HG03378 (cell line): ENCODE measurements around the gene PCNX3.
"Not testable (repeated sequence)": the region's sequence is repeated elsewhere in the genome, so short reads cannot be mapped to it uniquely, and the experiment has no call there.

Experiments
- ATAC-seq: cut with Tn5 transposase; IDR thresholded peaks from one replicate; pipeline ENCODE4 v1.9.1; 2021; ENCODE audit warnings: mild to moderate bottlenecking, moderate library complexity; ENCODE audit not compliant: unreplicated experiment

The PCNX3 gene

GRCh38 chr11:65637032-65637557 is 21.5 kb downstream of the PCNX3 start:
- ATAC-seq: no peak

DNA sequence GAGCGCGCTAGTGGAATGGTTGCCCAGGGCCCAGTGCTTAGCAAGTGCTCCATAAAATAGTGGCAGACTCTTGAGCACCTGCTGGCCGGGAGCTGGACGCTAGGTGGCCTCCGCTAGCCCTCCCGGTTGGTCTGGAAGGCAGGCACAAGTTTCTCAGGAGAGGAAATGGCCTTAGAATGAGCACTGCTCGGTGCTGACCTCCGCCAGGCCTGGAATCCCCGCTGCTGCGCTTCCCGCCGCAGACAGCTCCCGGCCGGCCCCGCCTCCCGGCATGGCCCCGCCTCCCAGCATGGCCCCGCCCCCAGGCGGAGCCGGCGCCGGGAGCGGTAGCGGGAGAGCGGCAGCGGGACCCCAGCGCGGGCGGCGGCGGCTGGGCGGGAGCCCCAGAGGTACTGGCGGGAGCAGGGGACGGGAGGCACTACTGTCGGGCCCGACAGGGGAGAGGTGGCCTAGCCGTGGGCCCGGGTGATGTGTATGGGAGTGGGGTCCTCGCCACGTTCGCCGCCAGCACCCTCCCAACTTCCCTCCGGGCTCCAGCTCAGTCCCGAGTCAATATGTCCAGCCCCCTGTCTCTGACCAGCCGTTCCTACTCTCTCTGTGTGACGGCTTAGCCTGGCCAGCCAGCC is 22.3 kb downstream of the PCNX3 start, which contains the start of gene SIPA1:
TSS of gene SIPA1 (plus strand) at position 308 of the 626 bp plus-strand sequence. CDS start 2,821 bp downstream, outside the sequence.
- no peak for ATAC-seq

DNA sequence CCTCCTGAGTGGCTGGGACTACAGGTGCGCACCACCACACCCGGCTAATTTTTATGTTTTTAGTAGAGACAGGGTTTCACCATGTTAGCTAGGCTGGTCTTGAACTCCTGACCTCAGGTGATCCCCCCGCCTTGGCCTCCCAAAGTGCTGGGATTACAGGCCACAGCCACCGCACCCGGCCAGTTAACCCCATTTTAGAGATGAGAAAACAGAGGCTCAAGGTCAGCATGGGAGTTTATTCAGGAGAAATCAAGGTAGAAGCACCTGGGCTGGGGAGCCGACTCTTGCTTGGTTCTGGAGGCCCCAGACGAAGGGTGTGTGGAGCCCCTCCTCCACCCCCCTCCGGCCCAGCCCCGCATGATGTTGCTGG is 23.6 kb downstream of the PCNX3 start:
- ATAC-seq: not testable (repeated sequence)

GRCh38 chr11:65639623-65640482 is 24.3 kb downstream of the PCNX3 start:
- ATAC-seq: no peak

DNA sequence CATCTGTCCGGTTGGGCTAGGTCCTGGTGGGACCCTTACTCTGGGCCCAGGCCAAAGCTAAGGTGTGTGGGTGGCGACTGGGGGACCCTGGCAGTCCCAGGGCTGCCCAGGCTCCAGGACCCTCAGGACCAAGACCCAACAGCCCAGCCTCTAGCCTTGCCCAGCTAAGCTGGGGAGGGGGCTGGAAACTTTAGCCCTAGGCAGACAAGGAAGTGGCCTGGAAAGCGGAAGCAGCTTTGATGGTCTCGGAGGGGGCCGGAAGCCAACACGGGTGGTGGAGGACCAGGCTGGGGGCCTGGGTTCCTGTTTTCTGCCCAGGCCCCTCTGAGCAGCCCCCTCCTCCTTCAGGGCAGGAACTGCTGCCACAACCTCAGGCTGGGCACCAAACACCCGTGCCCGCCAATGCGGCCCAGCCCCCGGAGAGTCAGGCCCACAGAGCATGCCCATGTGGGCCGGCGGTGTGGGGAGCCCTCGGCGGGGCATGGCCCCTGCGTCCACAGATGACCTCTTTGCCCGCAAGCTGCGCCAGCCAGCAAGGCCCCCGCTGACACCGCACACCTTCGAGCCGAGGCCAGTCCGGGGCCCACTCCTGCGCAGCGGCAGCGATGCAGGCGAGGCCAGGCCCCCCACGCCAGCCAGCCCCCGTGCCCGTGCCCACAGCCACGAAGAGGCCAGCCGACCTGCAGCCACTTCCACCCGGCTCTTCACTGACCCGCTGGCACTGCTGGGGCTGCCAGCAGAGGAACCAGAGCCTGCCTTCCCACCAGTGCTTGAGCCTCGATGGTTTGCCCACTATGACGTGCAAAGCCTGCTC is 25.1 kb downstream of the PCNX3 start:
- ATAC-seq: no peak

DNA sequence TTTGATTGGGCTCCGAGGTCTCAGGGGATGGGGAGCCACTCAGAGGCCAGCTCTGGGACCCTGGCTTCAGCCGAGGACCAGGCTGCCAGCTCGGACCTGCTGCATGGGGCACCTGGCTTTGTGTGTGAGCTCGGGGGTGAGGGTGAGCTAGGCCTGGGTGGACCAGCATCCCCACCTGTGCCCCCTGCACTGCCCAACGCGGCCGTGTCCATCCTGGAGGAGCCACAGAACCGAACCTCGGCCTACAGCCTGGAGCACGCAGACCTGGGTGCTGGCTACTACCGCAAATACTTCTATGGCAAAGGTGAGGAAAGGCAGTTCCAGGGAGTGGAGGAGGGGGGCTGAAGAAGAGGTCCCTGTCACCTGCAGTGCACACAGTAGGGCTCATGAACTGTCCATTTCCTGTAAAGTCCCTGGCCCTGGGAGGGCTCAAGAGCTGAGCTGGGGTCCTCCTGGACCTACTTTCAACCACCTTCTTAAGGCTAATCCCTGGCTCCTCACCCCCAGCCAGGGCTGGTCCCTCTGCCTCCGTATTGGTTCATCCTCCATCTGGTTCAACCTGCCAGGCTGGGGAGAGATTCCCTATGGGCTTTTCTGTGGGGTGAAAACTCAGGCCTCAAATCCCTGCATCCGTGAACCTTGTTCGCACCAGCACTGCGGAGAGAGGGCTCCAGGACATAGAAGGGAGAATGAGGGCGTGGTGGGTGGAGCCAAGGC is 25.9 kb downstream of the PCNX3 start:
- ATAC-seq: no peak

DNA sequence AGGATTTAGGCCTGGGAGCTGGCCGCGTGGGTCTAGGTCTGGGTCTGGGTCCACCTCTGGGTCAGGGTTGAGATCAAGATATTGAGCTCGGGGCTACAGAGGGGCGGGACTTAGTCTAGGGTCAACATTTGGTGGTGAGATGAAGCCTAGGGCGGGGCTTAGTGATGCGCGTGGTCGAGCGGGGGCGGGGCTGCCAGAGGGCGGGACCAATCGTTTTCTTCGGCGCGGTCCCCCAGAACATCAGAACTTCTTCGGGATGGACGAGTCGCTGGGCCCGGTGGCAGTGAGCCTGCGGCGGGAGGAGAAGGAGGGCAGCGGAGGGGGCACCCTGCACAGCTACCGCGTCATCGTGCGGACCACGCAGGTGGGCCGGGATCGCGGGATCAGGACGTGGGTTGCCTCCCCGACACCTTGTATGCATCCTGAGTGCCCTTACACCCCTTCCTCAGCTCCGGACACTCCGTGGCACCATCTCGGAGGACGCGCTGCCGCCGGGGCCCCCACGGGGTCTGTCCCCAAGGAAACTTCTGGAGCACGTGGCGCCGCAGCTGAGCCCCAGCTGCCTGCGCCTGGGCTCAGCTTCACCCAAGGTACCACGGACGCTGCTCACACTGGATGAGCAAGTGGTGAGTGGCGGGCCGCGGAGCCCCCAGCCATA is 26.6 kb downstream of the PCNX3 start:
- ATAC-seq: no peak

- ATAC-seq: no peak
Observed at GRCh38 chr11:65643971-65644370, 28.4 kb downstream of the PCNX3 start.

- ATAC-seq: no peak
Observed at GRCh38 chr11:65644837-65645236, 29.3 kb downstream of the PCNX3 start.

DNA sequence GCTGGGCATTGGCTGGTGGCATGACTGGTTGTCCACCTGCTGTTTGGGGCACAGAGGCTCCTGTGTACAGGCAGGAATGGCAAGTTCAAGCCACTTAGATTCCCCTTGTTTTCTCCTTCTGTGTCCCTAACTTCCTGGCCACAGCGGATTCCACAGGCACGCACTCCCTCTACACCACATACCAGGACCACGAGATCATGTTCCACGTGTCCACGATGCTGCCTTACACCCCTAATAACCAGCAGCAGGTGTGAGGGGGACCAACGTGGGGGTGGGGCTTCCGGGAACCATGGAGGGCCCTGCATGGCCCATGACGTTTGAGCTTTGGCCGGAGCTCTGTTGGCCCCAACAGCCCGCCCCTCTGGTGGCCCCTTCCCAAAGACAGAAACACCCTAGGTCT is 30.1 kb downstream of the PCNX3 start:
- no peak for ATAC-seq

DNA sequence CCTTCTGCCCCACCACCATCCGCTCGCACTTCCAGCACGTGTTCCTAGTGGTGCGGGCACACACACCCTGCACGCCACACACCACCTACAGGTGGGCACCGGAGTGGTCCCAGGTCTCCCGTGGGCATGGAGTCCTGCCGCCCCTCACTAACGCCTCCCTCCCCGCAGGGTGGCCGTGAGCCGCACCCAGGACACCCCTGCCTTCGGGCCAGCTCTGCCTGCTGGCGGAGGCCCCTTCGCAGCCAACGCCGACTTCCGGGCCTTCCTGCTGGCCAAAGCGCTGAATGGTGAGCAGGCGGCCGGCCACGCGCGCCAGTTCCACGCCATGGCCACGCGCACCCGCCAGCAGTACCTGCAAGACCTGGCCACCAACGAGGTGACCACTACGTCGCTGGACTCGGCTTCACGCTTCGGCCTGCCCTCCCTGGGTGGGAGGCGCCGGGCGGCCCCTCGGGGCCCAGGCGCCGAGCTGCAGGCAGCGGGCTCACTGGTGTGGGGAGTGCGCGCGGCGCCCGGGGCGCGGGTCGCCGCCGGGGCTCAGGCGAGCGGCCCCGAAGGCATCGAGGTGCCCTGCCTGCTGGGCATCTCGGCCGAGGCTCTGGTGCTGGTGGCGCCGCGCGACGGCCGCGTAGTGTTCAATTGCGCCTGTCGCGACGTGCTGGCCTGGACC is 30.8 kb downstream of the PCNX3 start:
- no peak for ATAC-seq

GRCh38 chr11:65646958-65647701 is 31.6 kb downstream of the PCNX3 start:
- ATAC-seq: no peak

- ATAC-seq: no peak
Observed at GRCh38 chr11:65648997-65649493, 33.5 kb downstream of the PCNX3 start.

DNA sequence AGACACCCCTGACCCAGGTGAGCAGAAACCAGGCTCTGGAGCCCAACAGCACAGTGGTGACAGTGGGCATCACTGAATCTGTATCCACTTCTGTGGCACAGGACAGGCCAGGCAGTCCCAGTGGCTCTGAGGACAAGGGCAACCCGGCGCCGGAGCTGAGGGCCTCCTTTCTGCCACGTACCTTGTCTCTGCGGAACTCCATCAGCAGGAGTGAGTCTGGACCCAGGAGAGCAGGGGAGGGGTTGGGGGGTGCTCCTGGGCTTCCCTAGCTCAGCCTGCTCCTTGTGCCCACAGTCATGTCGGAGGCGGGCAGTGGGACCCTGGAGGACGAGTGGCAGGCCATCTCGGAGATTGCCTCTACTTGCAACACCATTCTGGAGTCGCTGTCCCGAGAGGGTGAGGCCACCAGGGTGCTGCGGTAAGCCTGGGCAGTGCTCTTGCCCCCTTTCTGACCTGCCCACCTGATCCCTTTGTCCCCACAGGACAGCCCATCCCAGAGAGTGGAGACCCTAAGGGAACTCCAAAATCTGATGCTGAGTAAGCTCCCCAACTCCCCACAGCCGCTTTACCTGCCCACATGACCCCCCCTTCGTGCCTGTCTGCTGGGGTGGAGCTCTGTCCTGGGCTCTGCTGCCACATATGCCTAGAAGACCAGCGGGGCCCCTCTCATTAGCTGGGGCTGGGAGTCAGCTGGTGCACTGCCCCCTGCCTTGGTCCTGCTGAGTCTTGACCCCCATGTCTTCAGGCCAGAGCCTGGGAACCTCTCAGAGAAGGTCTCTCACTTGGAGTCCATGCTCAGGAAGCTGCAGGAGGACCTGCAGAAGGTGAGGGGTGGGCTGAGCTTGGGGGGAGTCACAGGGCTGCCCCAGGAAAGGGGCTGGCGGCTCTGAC is 34.3 kb downstream of the PCNX3 start:
- ATAC-seq: no peak

DNA sequence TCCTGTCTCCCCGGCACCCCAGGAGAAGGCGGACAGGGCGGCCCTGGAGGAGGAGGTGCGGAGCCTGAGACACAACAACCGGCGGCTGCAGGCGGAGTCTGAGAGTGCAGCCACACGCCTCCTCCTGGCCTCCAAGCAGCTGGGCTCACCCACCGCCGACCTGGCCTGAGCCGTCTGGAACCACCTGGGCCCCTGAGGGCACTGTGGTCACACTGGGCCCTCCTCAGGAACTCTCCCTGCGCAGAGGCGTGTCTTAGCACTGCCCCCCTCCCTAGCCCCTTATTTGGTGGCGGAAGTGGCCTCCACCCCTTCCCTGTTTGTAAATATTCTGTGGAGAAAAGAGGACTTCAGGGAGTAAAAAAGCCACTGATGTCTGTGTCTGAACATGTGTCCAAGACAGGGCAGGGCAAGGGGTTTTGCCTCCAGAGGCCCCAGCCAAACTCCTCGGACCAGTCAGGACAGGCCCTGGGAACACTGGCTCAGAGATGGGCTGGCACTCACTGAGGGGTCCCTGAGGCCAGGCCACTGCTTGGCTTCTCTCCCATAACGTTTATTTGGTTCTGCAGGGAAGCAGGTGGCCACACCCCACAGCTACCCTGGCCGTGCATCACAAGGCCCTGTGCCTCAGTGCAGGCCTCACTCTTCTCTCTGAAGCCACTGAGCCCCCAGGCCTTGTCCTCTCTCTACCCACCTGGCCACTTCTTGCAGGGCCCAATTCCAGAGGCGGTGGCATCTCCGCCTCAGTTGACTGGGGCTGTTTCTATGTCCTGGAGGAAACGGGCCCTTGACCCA is 35.2 kb downstream of the PCNX3 start:
- ATAC-seq: no peak

DNA sequence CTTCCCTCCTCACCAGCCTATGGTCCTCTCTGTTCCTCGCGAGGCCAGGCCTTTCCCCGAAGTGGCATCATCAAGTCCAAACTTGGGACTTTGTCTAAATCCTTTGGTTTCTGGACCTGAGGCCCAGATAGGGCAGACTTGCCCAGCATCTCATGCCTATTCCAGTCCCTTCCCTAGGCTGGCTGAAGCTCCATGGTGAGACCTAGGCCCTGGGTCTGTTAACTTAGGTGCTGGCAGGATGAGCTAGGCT is 35.7 kb downstream of the PCNX3 start:
- ATAC-seq: no peak
